Endodermal cell (in vitro differentiated cells): Measurements from ENCODE around the gene MRS2. TPM values are rescaled to one million over a fixed set of nuclear protein-coding genes. Genes with fewer than 3 reads are reported as not detected.

Experiments
- DNase-seq: peaks from one replicate; pipeline ENCODE4 v3.0.0-alpha.2; 2017
- H3K27ac ChIP-seq: 2 replicates; pipeline ENCODE4 v1.5.1; 2013; ENCODE audit warnings: mild to moderate bottlenecking, low read depth, low read length, moderate library complexity
- H3K27me3 ChIP-seq: 2 replicates; pipeline ENCODE4 v1.6.1; 2013; ENCODE audit warnings: mild to moderate bottlenecking, low read length, moderate library complexity; ENCODE audit not compliant: insufficient read depth, control insufficient read depth, poor library complexity, severe bottlenecking
- H3K36me3 ChIP-seq: 2 replicates; pipeline ENCODE4 v1.7.0; 2013; ENCODE audit warnings: mild to moderate bottlenecking, low read length, moderate library complexity; ENCODE audit not compliant: control insufficient read depth, insufficient read depth
- H3K4me1 ChIP-seq: one replicate; pipeline ENCODE4 v1.7.0; 2013; ENCODE audit warnings: low read length; ENCODE audit not compliant: control insufficient read depth, insufficient read depth
- H3K4me3 ChIP-seq: 2 replicates; pipeline ENCODE4 v1.5.1; 2013; ENCODE audit warnings: mild to moderate bottlenecking, low read length, moderate library complexity
- H3K9ac ChIP-seq: 2 replicates; pipeline ENCODE4 v1.6.1; 2013; ENCODE audit warnings: mild to moderate bottlenecking, low read length, moderate library complexity; ENCODE audit not compliant: poor library complexity, severe bottlenecking; ENCODE audit errors: extremely low read depth
- H3K9me3 ChIP-seq: 2 replicates; pipeline ENCODE4 v1.6.1; 2013; ENCODE audit warnings: mild to moderate bottlenecking, low read length, moderate library complexity; ENCODE audit not compliant: control insufficient read depth
- H3K27ac Mint-ChIP-seq: 2 replicates; pipeline ENCODE4 v1.8.0; 2020; ENCODE audit warnings: mixed read lengths
- H3K27me3 Mint-ChIP-seq: 2 replicates; pipeline ENCODE4 v1.8.0; 2021; ENCODE audit warnings: mild to moderate bottlenecking, mixed read lengths; ENCODE audit not compliant: insufficient read depth
- H3K36me3 Mint-ChIP-seq: 2 replicates; pipeline ENCODE4 v1.8.0; 2020; ENCODE audit warnings: low read depth, mixed read lengths
- H3K4me1 Mint-ChIP-seq: 2 replicates; pipeline ENCODE4 v1.8.0; 2020; ENCODE audit warnings: mixed read lengths
- H3K4me3 Mint-ChIP-seq: 2 replicates; pipeline ENCODE4 v1.8.0; 2020; ENCODE audit warnings: mild to moderate bottlenecking, moderate library complexity, mixed read lengths
- H3K9me3 Mint-ChIP-seq: 2 replicates; pipeline ENCODE4 v1.8.0; 2020; ENCODE audit warnings: mild to moderate bottlenecking, mixed read lengths
- CTCF ChIP-seq: fragments of 200-600 bp; sonication (generic); conservative IDR thresholded peaks from 2 replicates; pipeline ENCODE4 v1.5.0; 2021; ENCODE audit warnings: antibody characterized with exemption, mild to moderate bottlenecking
- total RNA-seq, 2 donors: library from RNA; stranded (reverse); fragmentation: NEBNext Ultra II Directional in 1 of 2; extraction: Animal tissue kit (Norgen Biotek cat#: 25700) in 1 of 2; gene quantifications; 2 replicates in 1 of 2; 3 replicates in 1 of 2; pipeline ENCODE4 v1.2.1, GENCODE V29; 2021

The MRS2 gene
- total RNA-seq, 2 donors from 2014 or later: 45.4 to 51.8 TPM

- Histone ChIP-seq H3K27me3 (no peaks in the 10 kb centered on the region), H3K4me3 (no peak overlapping the region), H3K27ac (no peak overlapping the region), H3K9me3 (no peaks in the 10 kb centered on the region), H3K9ac (peak overlapping the region; percentile 3), H3K36me3 (no peaks in the 10 kb centered on the region), H3K4me1 (no peaks in the 10 kb centered on the region)
- H3K4me1 Mint-ChIP-seq: no peaks in the 10 kb centered on the region
- DNase-seq: no peak
- H3K4me3 Mint-ChIP-seq: no peak overlapping the region
- no peaks in the 10 kb centered on the region for H3K27me3 Mint-ChIP-seq
- no peak overlapping the region for H3K27ac Mint-ChIP-seq
- H3K9me3 Mint-ChIP-seq: no peaks in the 10 kb centered on the region
- no peak for TF ChIP-seq CTCF
- H3K36me3 Mint-ChIP-seq: peaks cover 6% of the 10 kb centered on the region
These were observed 69.4 kb downstream of the MRS2 start for GRCh38 chr6:24472181-24472580.

Other genes starting within 250 kb of the MRS2 start
- gene DCDC2, start 44.9 kb upstream of the MRS2 start, total RNA-seq: 1 to 10 TPM in 1 of 2 donors, under 1 TPM in 1; 0.49 to 1.4 TPM
- 1 to 10 TPM; 5.3 to 7.5 TPM for gene GPLD1, start 86.6 kb downstream of the MRS2 start, total RNA-seq
- 1 to 10 TPM; 7.1 to 9.6 TPM for gene ALDH5A1, start 92.0 kb downstream of the MRS2 start, total RNA-seq
- under 1 TPM; 0.48 to 0.75 TPM for gene KIAA0319, start 243.3 kb downstream of the MRS2 start, total RNA-seq